ENCODE measurements around the gene SMIM26. TPM values are rescaled to one million over a fixed set of nuclear protein-coding genes. Genes with fewer than 3 reads are reported as not detected.
A peak's percentile ranks its signal among the peaks of the same experiment; 100 is the strongest.

SMIM26 gene
- total RNA-seq, 6 experiments from 2014 or later = 59.7 to 71.0 (median 67.7) TPM

- no peaks in the 10 kb centered on the region for H3K9me3 Mint-ChIP-seq
These were observed 29.6 kb upstream of the SMIM26 start for GRCh38 chr20:18537651-18538050.

GRCh38 chr20:18541741-18542140 is 25.5 kb upstream of the SMIM26 start:
- H3K9me3 Mint-ChIP-seq = no peaks in the 10 kb centered on the region
- peaks cover 48% of the 10 kb centered on the region for H3K36me3 Mint-ChIP-seq (ENCODE audit: low read depth)
- H3K27ac Mint-ChIP-seq = peak overlapping the region; percentile 33; the same call in 1 of the 2 replicates
- H3K27me3 Mint-ChIP-seq (ENCODE audit: insufficient read depth) = no peaks in the 10 kb centered on the region
- DNase-seq = peak; percentile 7
- H3K4me3 Mint-ChIP-seq = no peak overlapping the region
- H3K4me1 Mint-ChIP-seq (ENCODE audit: low read depth) = peaks cover 33% of the 10 kb centered on the region
- TF ChIP-seq CTCF (IDR thresholded peaks at IDR 0.05) = no peak

More at GRCh38 chr20:18537651-18538050, 29.6 kb upstream of the SMIM26 start:
- TF ChIP-seq CTCF (IDR thresholded peaks at IDR 0.05) = no peak
- peaks cover 23% of the 10 kb centered on the region for H3K4me1 Mint-ChIP-seq (ENCODE audit: low read depth)
- H3K36me3 Mint-ChIP-seq (ENCODE audit: low read depth) = peaks cover 45% of the 10 kb centered on the region
- DNase-seq = peak; percentile 33
- H3K27me3 Mint-ChIP-seq (ENCODE audit: insufficient read depth) = no peaks in the 10 kb centered on the region
- no peak overlapping the region for H3K4me3 Mint-ChIP-seq
- H3K27ac Mint-ChIP-seq = no peak overlapping the region

- peaks cover 40% of the 10 kb centered on the region for H3K36me3 Mint-ChIP-seq (ENCODE audit: low read depth)
- H3K4me3 Mint-ChIP-seq = no peak overlapping the region
- peak overlapping the region; percentile 32; the same call in 1 of the 2 replicates for H3K27ac Mint-ChIP-seq
- no peaks in the 10 kb centered on the region for H3K9me3 Mint-ChIP-seq
- H3K27me3 Mint-ChIP-seq (ENCODE audit: insufficient read depth) = no peaks in the 10 kb centered on the region
- TF ChIP-seq CTCF (IDR thresholded peaks at IDR 0.05) = no peak
- H3K4me1 Mint-ChIP-seq (ENCODE audit: low read depth) = peaks cover 28% of the 10 kb centered on the region
- DNase-seq = no peak
These were observed 24.0 kb upstream of the SMIM26 start for GRCh38 chr20:18543216-18543615.

GRCh38 chr20:18543932-18544331 is 23.3 kb upstream of the SMIM26 start:
- DNase-seq = no peak
- Mint-ChIP-seq H3K27me3 (ENCODE audit: insufficient read depth) (no peaks in the 10 kb centered on the region), H3K9me3 (no peaks in the 10 kb centered on the region), H3K27ac (no peak overlapping the region), H3K4me3 (no peak overlapping the region), H3K4me1 (ENCODE audit: low read depth) (peaks cover 28% of the 10 kb centered on the region), H3K36me3 (ENCODE audit: low read depth) (peaks cover 45% of the 10 kb centered on the region)
- no peak for TF ChIP-seq CTCF (IDR thresholded peaks at IDR 0.05)

GRCh38 chr20:18545566-18545965 is 21.7 kb upstream of the SMIM26 start:
- no peak overlapping the region for H3K4me3 Mint-ChIP-seq
- DNase-seq = no peak
- H3K36me3 Mint-ChIP-seq (ENCODE audit: low read depth) = peaks cover 41% of the 10 kb centered on the region
- no peaks in the 10 kb centered on the region for H3K9me3 Mint-ChIP-seq
- TF ChIP-seq CTCF (IDR thresholded peaks at IDR 0.05) = no peak
- no peaks in the 10 kb centered on the region for H3K27me3 Mint-ChIP-seq (ENCODE audit: insufficient read depth)
- peaks cover 28% of the 10 kb centered on the region for H3K4me1 Mint-ChIP-seq (ENCODE audit: low read depth)
- H3K27ac Mint-ChIP-seq = no peak overlapping the region

GRCh38 chr20:18548465-18548864 is 18.8 kb upstream of the SMIM26 start:
- no peak for TF ChIP-seq CTCF (IDR thresholded peaks at IDR 0.05)
- H3K4me1 Mint-ChIP-seq (ENCODE audit: low read depth) = peaks cover 2% of the 10 kb centered on the region
- H3K27ac Mint-ChIP-seq = no peak overlapping the region
- H3K9me3 Mint-ChIP-seq = no peaks in the 10 kb centered on the region
- DNase-seq = no peak
- no peak overlapping the region for H3K4me3 Mint-ChIP-seq
- peaks cover 32% of the 10 kb centered on the region for H3K36me3 Mint-ChIP-seq (ENCODE audit: low read depth)
- H3K27me3 Mint-ChIP-seq (ENCODE audit: insufficient read depth) = no peaks in the 10 kb centered on the region

All from HFFc6 (cell line).